CD4-positive, alpha-beta T cell treated with Interleukin-12 subunit alpha and Interleukin-12 subunit beta, for 1 hour (primary cell): ENCODE measurements around the gene APLF.

Source experiments
- DNase-seq: peaks from one replicate; pipeline ENCODE4 v3.0.0-alpha.2; 2020

The APLF gene, protein sequence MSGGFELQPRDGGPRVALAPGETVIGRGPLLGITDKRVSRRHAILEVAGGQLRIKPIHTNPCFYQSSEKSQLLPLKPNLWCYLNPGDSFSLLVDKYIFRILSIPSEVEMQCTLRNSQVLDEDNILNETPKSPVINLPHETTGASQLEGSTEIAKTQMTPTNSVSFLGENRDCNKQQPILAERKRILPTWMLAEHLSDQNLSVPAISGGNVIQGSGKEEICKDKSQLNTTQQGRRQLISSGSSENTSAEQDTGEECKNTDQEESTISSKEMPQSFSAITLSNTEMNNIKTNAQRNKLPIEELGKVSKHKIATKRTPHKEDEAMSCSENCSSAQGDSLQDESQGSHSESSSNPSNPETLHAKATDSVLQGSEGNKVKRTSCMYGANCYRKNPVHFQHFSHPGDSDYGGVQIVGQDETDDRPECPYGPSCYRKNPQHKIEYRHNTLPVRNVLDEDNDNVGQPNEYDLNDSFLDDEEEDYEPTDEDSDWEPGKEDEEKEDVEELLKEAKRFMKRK

DNA sequence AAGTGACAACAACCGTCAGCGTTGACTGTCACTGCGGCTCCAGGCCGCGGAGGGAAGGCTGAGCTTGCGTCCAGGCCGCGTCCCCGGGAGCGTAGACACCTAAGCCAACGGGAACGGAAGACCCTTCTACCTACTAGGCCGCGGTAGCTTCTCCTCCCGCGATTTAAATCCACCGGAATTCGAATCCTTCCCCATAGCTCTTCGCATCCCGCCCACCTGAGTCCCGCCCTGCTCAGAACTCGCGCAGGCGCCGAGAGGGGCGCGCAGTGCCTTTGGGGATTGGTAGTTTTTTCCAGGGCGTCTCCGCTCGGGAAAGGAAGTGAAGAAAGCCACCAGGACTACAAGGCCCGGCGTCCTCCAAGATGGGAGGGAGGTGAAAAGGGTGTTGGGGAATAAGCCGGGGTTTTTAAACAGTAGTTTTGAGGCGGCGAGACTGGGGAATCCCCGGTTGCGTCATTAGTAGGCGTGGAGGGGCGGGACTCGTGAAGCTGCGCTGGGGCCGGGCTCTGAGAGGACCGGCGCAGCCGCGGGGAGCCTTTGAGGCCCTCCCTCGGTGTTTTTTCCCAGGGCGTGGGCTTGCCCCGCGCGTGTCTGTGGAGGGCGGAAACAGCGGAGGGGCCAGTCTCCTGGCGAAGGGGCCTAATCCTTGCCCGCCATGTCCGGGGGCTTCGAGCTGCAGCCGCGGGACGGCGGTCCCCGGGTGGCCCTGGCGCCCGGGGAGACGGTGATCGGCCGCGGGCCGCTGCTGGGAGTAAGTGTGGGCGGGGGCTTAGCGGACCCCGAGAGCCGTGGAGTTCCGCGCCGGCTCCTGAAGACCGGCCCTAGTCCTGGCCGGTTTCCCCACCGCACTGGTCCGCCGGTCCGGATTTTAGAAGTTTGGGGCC lies at the start of gene APLF, which contains the start of gene FBXO48:
Gene APLF, plus strand, starts transcription at position 509 of the 884 bp plus-strand sequence. Its CDS starts 147 bp downstream, at position 656.
Gene FBXO48, minus strand, starts transcription at position 218 of the 884 bp plus-strand sequence. CDS start 2,149 bp downstream, outside the sequence.
- peak; percentile 99 for DNase-seq

DNA sequence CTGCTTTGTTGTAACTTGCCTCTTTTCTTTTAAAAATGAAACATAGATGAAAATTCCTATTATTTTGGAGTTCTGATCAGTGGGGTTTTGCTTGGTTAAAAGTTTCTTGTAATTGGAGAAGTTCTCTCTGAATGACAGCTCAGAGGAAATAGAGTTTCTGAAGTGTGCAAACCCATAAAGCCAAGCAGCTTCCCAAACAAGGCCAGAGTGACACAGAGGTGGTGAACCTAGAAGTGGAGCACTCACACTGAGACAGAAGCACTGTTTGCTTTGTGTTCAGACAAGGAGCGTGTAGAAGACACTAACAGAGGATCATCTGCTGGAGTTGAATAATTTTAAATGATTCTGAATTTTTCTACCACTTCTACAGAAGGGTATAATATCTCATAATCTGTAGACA lies 49.5 kb upstream of the APLF start:
- no peak for DNase-seq

DNA sequence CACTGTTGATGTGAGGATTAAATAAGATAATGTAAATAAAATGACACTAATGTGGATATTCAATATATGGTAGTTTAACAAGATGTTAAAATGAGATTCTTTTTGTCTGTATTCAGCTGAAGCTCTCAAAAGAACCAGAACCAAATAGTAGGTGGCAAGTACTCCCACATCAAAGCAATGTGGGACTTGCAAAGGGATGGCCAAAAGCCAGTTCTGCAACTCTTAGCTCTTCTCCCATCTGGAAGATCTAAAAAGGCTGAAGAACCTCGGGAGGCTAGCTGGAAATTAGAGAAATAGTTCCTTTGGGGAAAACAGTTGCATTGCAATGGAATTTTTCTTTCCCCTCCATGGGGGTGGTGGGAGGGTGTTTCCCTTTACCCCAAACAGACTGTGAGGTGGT lies 49.0 kb upstream of the APLF start:
- DNase-seq, result no peak

DNA sequence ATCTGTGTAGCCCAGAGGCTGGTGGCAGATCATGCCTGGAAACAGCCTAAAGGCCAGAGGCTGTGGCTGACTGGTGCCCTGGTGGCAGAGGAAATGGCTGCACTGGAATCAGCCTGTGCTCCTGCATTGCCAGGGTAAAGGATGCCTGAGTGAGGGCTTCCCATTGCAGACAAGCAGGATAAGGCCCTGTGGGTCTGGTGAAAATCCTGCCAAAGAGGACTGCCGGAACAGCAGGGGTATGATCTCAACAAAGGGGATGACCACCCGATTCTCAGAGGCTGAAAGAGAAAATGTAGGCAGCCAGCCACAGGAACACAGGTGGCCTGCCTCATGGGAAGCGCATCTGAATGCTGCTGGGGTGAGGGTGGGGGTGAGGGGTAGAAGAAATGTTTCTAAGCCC lies 48.5 kb upstream of the APLF start:
- no peak for DNase-seq

DNA sequence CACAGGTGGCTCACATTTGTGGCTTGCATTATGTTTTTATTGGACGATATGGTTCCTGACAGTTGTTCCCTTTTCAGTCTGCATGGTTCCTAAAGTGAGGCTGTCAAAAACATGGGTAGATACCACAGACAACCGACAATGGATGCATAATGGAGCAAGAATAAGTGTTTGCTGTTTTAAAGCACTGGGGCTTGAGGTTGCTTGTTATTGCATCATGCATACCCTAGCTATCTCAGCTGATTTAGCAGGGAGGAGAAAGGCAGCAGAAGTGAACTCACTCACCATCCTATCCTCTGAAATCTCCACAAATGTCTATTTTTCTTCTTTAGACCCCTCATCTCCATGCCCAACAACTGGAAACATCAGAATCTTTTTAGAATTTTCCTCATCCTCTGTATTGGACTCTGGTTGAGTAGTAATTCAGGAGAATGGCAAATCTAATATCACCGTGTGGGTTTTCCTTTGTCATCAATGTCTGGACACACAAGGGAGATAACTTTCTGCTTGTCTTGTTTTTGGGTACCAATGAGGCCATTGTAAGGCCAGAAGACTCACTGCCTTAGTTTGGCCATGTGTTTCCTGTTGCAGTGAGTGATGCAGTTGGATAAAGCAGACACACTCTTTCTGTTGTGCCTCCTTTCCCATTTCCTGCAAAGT lies 47.0 kb upstream of the APLF start:
- no peak for DNase-seq

DNA sequence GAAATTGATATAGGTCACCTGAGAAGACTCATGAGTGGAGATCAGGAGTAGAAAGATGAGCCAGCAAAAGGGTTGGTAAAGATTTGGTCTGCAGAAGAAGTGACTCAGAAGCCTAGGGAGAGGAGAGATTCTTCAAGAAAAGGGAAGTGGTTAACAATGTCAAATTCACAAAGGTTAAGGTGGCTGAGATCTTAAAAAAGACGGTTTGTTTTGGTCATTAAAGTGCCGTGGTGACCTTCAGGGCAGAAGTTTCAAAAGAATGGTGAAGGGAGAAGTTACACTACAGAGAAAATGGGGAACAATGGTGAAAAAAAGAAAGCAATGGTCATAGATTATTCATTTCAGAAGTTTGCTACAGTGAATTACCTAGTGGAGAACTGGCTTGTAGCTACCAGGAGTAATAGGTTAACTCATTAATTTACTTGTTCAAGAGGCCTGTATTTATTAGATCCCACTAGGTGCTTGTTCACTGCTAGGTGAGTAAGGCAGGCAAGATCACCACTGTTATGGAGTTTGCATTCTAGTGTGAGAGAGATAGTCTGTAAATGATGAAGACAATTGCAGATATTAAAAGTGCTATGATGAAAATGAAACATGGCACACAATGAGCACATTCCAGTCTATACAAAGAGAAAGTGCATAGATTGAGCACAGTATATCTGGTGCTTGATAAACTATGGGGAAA lies 43.3 kb upstream of the APLF start:
- peak; percentile 42 for DNase-seq

DNA sequence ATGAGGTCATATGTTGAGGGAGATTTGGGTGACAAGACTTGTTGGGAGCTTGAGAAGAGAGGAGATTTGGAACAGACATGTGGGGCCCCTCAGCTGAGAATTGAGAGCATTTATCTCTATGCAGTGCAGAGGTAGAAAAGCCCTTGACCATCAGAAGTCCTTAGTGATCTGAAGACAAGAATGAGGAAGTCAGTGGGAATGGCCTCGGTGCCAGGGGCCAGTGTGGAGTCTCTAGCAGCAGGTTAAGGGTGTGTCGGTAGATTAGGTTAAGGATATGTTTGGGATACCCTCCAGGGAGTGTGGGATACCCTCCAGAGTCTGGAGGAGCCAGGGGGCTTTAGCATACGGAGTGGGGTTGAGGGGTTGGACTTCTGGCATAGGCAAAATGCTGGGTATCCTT lies 41.9 kb upstream of the APLF start:
- no peak for DNase-seq

DNA sequence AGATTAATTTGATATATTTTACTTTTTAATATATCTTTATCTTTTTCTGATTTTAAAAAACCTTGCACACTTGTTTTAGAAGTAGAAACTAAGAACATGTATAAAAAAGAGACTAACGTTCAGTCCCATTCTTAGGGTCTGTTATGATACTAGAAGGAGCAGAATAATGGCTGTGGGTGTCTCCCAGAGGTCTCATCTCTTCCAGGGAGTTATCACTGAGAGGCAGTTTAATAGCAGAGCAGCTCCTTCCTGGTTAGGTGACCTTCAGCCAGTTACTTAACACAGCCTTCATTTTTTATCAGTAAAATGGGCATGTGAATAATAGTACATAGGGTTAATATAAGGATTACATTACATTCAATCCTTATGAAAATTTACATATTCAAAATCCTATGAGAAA lies 40.9 kb upstream of the APLF start:
- no peak for DNase-seq

DNA sequence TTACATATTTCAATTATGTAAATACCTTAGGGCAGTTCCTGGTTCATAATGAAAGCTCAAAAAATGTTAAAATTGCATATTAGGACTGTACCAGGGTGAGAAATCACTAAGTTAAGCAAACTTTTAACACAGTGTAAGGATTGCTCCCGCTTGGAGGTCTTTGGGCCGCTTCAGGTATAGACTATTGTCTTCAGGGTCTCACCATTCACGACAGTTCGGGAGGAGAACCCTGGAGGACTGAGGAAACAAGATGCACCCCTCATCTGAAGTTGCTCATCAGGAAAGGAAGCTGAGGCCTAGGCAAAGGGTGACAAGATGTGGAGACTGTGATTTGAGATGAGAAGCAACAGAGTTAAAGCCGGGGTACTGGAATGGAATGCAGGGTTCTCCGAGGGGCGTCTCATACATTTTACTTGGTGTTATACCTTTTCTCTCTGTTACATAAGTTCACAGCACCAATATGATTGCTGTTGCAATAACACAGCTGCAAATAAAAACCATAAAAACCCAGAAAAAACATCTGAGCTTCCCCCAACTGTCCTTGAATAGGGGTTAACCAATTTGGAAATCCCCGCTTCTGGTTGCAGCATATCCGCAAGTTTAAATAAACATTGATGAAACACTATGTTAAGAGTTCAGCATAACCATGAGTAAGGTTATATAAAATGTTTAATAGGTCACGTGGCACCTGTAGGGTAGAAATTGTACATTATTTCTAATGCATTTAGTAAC lies 40.4 kb upstream of the APLF start:
- DNase-seq, result peak; percentile 73

DNA sequence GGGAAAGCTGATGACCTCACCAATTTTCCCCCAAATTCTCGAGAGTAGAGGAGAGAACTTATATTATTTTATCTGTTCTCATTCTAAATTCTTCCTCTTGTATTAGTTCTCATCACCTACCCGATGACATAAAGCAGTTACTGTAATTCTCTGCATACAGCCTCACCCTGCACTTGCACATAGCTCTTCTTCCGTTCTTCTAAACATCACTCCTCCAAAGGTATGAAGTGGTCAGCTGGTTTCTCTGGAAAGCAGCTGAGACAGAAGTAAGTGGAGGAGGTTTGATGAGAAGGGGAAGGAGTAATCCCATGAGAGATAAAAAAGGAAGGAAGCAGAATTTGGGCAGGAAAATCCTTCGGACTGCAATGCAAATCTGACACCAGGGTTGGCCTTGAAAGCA lies 39.3 kb upstream of the APLF start:
- DNase-seq, result no peak

DNA sequence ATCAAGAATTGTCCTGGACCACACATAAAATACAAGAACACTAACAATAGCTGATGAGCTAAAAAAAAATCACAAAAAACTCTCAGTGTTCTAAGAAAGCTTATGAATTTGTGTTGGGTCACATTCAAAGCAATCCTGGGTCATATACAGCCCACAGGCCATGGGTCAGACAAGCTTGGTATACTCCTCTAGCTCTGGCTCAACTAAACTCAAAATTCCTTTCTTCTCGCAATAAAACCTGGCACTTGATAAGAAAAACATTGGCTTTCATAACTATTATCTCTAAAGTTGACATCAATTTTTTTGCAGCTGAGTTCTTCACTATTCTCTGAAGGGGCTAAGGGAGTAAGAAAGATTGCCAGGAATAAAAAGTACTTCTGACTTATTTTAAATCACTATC lies 38.6 kb upstream of the APLF start:
- DNase-seq, result no peak

DNA sequence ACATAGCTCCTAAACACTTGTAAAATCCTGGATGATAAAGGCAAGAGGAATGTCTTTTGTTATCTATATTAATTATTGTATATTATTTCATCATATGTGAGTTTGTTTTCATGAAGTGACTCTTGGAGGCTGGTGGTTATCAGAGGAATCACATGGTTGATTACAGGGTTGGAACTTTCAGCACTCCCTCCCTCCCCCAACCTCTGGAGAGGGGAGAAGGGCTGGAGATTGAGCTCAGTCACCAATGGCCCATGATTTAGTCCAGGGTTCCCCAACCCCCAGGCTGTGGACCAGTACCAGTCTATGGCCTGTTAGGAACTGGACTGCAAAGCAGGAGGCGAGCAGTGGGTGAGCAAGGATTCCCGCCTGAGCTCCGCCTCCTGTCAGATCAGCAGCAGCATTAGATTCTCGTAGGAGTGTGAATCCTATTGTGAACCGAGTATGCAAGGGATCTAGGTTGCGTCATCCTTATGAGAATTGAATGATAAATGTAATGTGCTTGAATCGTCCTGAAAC lies 38.0 kb upstream of the APLF start:
- no peak for DNase-seq

DNA sequence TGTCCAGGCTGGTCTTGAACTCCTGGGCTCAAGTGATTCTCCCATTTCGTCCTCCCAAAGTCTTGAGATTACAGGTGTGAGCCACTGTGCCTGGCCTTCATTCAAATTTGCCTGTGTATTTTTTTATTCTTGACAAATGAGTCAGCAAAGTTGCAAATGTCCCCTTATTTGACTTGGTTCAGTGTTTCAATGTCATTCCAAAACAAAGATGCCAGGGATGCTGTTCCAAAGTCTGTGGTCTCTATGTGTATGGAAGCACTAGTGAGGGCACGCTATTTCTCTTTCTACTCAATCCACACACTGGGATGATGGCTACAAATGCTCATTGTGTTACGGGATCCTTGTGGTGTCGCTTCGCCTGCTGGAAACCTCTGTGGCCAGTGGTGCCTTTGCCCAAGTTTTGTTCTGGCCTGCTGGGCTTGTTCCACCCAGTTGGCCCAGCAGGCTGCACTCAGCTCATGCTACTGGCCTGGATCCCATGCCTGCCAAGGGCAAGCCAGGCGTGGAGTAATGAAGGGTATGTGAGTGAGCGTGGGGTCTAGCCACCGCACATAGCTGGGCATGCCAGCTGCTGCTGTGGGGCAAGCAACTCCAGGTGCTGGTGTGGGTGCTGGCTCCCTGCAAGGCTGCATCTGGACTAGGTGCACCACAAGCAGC lies 35.9 kb upstream of the APLF start:
- no peak for DNase-seq

DNA sequence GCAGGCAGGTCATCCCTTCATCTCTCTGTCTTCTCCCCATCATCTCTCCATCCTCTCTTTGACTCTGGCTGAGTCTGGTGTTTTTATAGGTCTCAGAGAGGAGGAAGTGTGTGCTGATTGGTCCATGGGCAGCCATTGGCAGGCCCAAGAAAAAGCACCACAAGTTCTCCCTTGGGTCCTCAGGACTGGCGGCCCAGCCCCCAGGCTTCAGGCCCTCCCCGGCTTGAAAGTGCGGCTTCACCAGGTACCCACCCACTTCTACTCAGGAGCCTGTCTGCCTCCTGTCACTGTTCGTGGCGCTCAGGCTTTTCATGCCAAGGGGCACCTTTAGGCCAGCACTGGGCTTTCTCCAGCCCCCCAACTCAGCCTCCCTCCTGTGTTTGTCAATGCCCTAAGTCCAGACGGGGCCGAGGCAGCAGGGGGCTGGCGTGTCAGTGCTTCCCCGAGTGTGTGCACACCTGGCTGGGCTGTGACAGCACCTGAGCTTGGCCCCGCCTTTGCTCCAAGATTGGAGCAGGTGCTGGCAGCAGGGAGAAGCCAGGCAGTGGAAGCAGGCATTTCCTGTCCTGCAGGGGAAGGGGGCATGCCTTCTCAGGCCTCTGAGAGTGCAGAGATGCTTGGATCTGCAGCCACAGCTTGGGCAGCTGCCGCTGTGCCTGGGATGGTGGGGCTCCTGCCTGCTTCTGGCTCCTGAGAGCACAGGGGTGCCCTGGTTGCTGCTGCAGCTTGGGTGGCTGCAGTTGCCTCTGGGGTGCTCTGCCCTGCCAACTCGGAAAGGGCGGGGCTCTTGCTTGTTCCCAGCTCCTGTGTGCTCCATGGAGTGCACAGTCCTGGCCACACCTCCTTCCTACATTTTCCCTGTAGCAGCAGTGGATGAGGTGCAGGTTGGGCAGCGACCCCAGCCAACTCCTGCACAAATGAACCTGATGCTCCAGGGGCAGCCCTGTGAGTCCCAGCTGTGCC lies 34.4 kb upstream of the APLF start:
- no peak for DNase-seq

DNA sequence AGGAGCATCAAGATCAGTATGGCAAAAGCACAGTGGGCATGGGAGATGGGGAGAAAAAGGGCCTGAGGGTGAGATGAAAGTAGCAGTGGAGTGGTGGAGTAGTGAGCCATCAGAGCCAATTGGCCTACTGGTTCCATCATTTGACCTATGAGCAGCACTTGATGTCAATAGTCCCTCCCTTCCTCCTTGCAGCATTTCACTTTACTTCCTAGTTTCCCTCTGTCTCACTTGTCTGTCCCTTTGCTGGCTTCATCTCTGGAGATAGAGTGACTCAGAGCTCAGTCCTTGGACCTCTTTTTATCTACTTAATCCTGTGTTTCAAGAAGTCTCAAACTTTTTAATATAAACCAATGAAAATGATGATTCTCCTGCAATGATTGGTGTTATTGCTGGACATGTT lies 32.4 kb upstream of the APLF start:
- no peak for DNase-seq

DNA sequence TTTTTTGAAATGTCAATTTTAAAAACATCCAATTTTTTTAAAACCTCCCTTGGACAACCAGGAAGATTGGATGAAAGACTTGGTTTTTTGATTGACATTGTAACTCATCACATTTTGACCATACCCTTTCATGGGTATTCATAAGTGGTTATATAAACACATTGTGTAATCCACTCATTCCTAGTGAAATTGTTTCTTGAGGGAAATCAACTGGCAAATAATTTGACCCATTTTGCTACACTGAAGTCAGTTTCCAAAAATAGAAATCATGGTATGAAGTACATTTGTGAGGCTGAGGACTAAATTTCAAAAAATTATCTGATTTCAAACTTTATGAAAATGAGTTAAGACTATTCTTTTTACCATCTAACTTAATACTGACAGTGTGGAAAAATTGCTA lies 31.8 kb upstream of the APLF start:
- no peak for DNase-seq

DNA sequence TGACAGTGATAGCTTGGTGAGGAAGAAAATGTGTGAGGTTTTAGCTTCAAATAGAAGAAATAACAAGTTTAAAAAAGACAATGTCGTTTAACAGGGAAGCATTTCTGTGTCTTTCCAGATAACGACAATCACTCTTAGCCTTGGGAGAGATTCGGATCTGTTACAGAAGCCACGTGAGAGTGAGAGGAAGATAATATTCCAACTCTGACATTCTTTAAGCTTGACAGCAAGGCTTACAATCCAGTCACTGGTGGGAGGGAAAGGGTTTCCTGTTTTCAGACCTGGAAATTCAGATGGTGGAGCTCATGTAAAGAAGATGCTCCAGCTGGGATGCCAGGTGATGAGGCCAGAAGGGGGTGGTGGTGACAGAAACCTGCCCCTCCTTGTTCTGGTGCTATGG lies 31.1 kb upstream of the APLF start:
- no peak for DNase-seq

DNA sequence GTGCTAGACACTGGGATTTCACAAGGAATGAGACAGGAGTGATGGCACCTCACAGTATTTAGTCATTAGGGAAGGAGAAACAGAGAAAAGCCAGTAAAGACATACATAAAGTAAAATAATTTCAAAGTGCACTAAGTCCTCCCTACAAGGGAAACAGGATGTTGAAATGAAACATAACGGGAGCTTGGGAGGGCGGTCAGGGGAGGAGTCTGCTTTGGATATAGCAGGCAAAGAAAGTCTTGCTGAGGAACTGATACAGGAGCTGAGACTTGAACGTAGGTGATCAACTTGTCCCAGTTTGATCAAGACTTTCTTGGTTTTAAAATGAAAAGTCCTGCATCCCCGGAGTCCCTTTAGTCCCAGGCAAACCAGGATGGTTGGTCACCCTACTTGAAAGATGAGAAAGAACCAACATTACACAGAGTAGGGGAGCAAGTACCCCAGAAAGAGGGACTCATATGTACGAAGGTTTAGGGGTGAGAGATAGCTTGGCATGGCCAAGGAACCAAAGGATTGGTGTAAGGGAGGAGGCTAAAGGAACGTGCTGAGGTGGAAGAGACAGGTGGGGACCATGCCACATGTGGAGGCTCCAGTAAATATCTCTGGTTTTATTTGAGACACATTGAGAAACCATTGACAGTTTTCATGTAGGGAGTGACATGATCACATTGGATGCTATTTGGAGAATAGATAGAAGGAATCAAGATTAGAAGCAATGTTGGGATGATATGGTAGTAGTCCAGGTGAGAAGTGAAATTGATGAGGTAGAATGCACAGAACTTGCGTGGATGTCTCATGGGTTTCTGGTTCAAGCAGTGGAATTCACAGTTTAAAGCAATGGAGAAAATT lies 28.7 kb upstream of the APLF start:
- no peak for DNase-seq
